ENCODE results near the gene MPPED2. TPM values are rescaled to one million over a fixed set of nuclear protein-coding genes. Genes with fewer than 3 reads are reported as not detected.
A peak's percentile ranks its signal among the peaks of the same experiment; 100 is the strongest.

Gene MPPED2
- total RNA-seq, 1 donor from 2014 or later: 8.9 TPM

DNA sequence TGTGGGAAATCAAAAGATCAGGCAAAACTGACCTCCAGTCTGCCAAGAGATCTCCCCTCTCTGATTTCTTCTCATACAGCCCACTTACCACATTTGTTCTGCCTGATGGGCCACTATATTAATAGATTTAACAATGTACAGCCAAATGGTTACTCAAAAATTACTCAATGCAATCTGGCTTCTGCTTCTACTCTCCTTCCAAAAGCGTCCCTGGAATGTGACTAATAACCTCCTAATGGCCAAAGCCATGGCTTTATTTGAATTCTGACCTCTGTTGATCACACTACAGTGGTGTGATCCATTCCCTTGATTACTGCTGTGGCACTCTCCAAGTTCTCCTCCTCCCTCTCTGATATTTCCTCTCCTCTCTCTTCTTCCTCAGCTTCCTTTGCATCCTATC, 86.2 kb downstream of the MPPED2 start:
- DNase-seq (no peak), ATAC-seq (ENCODE audit: poor library complexity) (no peak)
- intact Hi-C loops (cut with DNase I): no loop called here

DNA sequence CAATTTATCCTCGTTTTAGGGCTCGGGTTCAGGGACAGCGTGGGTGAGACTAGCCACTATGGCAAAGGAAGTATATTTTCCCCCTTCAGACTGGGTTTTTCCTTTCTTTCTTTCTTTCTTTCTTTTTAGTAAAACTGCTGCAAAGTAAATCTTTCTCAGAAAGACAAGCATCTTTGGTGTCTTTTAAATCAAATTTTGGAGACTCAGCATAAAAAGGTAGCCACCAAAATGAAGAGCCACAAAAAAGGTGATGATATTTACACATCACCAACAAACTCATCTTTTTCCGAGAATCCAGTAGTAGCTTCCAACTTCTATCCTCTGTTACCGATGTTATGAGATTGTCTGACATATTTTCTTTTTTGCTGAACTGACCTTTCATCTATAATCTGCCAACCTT, 88.6 kb downstream of the MPPED2 start:
- intact Hi-C loops (cut with DNase I): no loop called here
- ATAC-seq (ENCODE audit: poor library complexity) (no peak), DNase-seq (no peak)

DNA sequence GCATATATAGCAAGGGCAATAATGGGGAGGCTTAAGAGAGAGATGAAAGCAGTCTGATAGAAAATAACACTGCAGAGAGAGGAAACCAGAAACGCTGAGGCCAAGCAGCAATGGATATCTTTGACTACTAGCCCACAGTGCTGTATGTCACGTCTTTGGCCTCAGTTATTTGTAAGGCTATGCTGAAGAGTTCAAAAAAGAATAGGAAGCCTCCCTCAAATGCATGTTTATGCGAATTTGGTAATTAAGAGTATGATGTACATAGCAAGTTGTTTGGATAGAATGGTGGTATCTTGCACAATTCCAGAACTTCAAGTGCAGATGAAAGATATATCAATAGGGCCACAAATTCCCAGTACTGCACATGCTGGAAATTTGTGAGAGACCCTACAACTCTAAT, 89.2 kb downstream of the MPPED2 start:
- intact Hi-C loops (cut with DNase I): no loop called here
- DNase-seq (no peak), ATAC-seq (ENCODE audit: poor library complexity) (no peak)

DNA sequence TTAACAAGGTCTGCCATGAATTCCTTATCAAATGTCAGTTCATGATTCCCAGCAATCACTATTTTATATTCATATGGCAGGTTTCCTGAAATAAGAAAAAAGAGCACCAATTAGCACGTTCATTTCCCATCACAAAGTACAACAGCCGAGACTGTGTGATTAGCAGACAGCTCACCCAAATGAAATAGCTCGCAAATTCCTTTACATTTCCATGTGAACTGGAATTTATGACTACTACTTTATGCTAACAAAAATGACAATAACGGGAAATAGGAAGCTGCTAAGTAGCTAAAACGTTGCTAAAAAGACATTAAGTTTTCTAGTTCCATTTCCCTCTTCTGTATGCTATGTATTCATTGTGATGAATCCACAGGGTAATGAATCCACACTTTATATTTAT, 90.7 kb downstream of the MPPED2 start:
- intact Hi-C loops (cut with DNase I): no loop called here

DNA sequence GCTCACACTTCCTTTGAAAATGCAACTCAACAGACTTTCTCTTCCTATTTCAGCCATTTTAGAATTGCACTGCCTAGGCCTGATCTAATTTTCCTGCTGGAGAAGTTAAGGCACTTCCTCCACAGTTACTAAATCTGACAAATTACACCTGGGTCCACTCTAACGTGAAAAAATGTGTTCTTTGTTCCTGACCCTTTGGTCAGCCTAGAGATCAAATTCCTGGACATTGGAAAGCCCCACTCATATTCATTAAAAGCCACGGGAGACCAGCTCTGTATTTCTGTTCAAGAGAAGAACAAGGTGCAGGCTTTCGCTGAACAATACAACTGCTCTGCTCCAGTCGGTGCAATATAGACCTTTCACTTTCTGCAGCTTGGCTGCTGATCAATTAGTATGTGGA, 96.6 kb downstream of the MPPED2 start:
- ATAC-seq (ENCODE audit: poor library complexity): peak; percentile 19
- DNase-seq: no peak
- intact Hi-C loops (cut with DNase I): no loop called here

More for the DNA sequence above, 90.7 kb downstream of the MPPED2 start:
- ATAC-seq (ENCODE audit: poor library complexity) (no peak), DNase-seq (no peak)

DNA sequence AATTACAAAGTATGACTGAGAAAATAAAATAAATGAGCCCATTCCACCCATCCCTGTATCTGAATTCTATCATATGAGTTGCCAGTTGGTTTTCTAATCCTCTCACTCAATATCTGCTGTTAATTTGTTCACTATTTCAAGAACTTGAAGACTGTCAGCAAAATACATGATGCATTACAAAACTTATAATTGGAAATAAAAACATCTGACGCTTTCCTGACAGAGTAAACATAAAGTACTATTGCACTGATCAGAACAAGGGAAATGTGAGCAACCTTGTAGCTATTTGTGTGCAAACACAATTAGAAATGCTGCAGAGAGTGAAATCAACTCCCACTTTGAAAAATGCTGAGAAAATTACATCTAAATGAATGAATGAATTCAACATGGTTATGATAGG, 97.1 kb downstream of the MPPED2 start:
- no peak for DNase-seq
- ATAC-seq (ENCODE audit: poor library complexity): no peak
- intact Hi-C loops (cut with DNase I): no loop called here

DNA sequence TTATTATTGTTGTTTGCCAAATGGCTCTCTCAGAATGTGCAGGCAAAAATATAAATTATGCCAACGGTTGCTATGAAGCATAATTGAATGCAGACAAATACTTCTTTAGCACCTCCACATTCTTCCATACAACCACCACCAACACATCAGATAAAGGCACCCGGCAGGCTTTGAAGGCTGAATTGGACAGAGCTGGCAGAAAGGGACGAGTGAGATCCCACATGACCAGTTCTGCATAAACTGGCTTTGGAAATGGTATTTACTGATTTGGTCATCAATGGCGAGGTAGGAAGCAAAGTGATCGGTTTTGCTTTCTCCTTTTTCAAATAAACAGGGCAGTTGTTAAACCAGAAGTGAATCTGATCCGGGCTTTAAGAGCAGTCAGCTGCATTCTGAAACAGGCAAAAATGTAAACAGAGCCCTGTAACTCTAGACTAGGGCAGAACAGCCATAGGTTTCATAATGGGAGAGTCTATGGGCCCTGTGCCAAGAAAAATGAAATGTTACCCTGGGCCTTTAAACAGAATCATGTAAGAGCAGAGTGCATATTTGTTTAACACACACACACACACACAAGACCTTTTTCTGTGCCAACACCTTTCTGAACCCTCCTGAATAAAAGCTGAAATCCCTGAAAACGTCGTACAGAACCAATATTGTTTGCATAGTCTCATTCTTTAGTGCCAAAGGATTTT, 97.7 kb downstream of the MPPED2 start:
- no peak for DNase-seq
- intact Hi-C loops (cut with DNase I): no loop called here
- peak; percentile 66 for ATAC-seq (ENCODE audit: poor library complexity)

DNA sequence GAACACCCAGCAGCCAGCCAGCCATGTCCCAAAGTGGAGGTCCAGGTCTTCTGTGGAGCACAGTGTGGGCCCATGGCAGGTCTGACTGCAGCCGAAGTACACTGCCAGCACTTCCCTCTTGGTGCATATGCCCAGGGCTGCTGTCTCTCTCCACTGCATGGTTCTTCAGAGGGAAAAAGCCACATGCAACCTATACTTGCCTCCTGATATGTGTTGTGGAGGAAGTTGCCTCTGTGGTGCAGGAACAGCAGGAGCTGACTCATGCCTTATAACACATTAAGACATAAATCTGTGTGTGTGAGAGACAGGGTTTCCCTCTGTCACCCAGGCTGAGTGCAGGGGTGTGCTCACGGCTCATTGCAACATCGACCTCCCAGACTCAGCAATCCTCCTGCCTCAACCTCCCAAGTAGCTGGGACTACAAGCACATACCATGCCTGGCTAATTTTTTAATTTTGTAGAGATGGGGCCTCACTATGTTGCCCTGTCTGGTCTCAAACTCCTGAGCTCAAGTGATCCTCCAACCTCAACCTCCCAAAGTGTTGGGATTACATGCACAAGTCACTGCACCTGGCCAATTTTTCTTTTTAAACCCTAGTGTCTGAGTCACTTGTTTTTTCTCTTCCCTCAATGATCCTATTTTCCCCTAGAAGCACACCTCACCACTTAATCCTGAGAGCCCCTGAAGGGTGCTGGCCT, 98.8 kb downstream of the MPPED2 start:
- ATAC-seq (ENCODE audit: poor library complexity): peak; percentile 64
- DNase-seq: peak; percentile 42
- intact Hi-C loops (cut with DNase I): no loop called here

DNA sequence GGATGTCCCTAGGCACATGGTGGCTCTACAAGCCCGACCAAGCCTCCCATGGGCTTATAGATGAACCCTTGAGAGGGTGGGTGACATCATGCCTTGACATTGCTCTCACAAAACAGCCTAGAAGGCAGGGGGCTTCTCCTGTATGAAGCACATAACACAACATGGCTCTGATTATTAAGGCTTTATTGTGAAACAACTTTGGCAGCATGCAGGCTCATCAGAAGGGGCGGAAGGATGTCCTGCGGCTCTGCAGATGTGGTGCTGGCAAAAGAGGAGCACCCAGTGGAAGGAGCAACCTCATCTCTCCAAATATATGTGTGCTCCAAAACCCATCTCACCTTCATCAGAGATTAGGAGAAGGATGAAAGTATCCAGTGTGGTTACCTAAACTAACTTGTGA, 100.4 kb downstream of the MPPED2 start:
- intact Hi-C loops (cut with DNase I): no loop called here
- no peak for DNase-seq
- ATAC-seq (ENCODE audit: poor library complexity): no peak

DNA sequence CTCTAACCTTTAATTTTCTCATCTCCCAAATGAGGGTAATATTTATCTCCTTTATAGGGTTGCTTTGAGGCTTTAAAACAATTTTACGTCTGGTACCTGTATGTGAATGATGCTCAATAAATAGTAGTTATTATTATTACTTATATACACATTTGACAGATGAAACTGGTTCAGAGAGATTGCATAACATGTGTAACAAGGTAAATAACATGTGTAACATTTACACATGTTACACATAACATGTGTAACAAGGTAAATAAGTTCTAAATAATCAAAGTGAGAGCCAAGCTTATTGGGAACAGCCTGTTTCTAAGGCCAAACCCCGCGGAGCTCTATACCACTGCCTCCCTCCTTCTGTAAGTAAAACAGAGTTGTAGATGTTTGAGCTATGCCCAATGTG, 100.9 kb downstream of the MPPED2 start:
- DNase-seq (no peak), ATAC-seq (ENCODE audit: poor library complexity) (no peak)
- intact Hi-C loops (cut with DNase I): no loop called here

DNA sequence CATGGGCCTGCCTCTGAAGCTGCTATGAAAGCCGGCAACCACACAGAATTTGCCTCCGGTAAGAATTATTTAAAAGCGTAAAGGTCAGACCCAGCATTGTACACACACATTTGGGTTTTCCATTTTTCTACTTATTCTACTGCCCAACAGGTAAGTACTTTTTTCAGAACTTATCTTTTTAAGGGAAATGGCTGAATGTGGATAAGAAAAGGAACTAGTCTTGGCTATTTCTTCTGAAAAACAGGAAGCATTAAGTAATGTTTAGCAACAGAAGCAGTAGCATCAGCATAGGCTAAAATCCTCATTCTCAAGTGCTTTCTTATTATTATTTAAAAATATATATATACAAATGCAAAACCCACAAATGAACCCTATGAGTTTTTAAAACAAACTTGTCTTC, 103.1 kb downstream of the MPPED2 start:
- ATAC-seq (ENCODE audit: poor library complexity) (no peak), DNase-seq (no peak)
- intact Hi-C loops (cut with DNase I): no loop called here

DNA sequence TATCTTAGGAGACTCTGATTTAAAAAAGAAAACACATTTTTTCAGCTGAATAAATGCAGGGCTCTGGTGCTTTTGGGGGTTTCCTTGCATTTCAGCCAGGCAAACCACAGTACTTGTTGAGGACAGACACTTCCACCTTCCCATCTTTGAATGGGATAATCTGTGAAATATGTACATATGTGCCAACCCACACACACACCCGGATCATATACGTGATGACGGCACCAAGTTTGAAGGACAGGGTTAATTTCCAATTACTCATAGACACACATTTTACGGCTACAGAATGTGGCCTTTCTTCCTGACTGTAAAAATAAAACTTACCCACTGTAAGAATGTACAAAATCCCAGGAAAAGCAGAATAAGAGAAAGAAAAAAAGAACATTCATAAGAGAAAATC, 104.4 kb downstream of the MPPED2 start:
- no peak for DNase-seq
- ATAC-seq (ENCODE audit: poor library complexity): no peak
- intact Hi-C loops (cut with DNase I): no loop called here

DNA sequence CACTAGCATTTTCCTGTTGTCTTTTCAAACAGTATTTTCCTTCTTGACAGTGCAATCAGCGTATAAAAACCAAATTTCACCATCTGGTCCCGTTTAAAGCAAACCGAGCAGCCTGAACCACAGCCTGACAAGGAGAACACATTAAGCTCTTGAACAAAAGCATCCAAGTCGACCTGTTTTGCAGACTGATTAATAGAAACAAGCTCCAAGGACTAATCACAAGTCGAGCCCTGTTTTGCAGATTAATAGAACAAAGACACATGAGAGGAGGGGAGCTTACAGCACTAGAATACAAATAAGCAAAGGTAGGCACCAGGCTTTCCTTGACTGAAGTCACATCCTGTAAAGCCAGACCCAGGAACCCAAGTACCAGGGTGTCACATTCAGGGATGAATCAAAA, 104.8 kb downstream of the MPPED2 start:
- ATAC-seq (ENCODE audit: poor library complexity): no peak
- no peak for DNase-seq
- intact Hi-C loops (cut with DNase I): no loop called here

DNA sequence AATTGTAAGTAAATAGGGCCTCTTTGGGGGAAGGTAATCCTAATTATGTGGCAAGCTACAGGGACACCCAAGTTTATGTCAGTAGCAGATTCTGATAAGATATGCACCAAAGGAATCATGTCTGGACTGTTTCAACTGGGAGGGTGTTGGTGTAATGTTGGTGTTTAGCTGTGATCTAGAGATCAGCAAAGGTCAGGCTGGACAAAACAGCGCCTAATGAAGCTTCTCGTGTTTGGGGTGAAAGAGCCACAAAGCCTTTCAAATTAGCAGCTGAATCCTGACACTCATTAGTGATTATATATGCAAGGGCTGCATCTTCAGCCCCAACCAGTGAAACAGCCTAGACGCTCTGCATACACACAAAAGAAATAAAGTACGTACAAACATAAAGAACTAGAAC, 106.3 kb downstream of the MPPED2 start:
- intact Hi-C loops (cut with DNase I): no loop called here
- DNase-seq: no peak
- ATAC-seq (ENCODE audit: poor library complexity): peak; percentile 55

DNA sequence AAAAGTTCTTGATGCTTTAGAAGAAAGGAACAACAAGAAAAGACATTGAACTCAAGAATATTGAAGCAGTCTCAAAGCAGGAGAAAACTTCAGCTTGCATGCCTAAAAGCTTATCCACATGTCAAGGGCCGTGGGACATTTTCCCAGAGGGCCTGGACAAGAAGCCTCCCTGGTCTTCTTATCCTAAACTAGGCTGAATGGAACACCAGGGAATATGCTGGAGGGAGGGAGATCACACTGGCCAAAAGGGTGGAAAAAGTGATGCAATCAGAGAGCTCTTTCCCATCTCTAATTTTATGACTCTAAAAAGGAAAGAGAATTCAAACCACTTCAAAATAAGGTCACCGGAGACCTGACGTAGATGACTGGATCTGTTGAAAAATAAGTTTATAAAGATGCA, 107.2 kb downstream of the MPPED2 start:
- peak; percentile 73 for DNase-seq
- intact Hi-C loops (cut with DNase I): no loop called here
- peak; percentile 88 for ATAC-seq (ENCODE audit: poor library complexity)

DNA sequence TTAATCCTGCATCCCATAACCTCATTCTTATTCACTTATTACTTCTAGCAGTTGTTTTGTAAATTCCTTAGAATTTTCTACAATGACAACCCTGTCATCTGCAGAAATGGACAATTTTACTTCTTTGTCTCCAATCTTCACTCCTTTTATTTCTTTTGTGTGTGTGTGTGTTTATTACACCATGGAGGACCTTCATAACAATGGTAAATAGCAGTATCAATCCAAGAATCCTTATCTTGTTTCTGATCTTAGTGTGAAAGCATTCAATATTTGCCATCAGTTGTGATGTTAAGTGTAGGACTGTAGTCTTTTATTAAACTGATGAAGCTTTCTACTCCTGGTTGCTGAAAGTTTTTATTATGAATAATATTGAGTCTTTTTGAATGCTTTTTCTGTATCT, 109.1 kb downstream of the MPPED2 start:
- DNase-seq (no peak), ATAC-seq (ENCODE audit: poor library complexity) (no peak)
- intact Hi-C loops (cut with DNase I): no loop called here

DNA sequence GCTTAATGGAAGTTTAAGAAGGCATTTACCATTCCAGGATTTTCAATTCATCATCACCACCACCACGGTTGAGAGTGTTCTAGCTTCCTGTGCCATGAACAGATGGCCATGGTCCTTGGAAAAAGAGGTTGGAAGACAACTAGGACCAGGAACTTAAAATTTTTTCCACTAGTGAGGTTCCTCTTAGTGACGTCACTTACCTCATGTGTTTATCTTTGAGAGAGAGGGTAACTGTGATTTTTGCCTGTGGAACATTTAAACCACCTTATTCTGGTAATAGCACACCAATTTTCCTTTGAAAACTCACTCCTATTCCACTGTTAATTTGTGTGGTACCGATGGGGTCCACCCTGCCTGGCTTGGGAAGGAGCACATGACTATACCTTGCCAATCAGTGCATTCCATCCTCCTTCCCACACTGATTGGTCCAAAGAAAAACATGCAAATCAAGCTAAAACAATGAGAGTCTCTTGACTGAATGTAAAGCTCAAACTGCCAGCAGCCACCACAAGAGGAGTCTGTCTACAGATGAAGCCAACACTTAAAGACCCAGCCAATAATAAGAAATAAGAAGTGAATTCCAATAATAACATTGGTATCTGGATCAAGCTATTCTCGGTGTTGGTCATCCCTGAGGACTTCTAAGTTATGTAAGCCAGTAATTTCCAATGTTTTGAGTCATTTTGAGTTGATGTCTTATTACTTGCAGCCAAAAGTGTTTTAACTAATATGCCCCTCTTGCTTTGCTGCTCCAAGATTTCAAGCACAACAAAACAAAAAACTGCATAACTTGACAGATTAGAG, 111.8 kb downstream of the MPPED2 start:
- ATAC-seq (ENCODE audit: poor library complexity): no peak
- no peak for DNase-seq
- intact Hi-C loops (cut with DNase I): no loop called here

DNA sequence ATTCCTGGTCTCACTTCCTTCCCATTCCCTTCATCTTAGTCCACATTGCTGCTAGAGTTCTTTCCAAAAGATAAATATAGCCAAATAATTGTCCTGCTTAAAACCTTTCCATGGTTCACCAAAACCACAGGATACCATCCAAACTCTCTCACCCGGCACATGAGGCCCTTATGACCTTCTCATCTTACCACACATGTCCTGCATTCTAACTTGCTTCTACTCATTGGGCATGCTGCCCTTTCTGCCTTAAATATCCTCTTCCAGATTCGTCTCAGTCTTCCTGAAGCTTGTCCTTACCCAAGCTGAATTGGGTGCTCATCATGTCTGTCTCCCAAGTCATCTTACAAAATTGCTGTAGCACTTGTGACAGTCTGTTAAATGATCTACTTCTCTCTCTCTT, 114.9 kb downstream of the MPPED2 start:
- ATAC-seq (ENCODE audit: poor library complexity): no peak
- intact Hi-C loops (cut with DNase I): no loop called here

DNA sequence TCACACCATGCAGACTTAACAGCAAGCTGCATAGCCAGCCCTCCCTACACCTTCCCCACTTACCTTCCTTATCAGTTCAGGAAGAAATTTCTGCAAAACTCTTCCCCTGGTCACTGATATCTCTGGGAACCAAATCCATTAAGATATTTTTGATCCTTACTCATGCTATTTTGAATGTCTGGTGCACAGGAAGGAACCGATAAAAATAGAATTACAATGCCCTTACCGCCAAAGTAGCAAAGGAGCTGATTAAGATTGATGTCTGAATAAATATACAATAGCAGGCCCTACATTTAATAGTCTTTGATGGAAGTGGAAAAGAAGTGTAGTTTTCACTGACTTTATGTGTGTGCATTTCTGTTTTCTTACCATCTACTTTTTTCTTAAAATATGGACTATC, 117.3 kb downstream of the MPPED2 start:
- intact Hi-C loops (cut with DNase I): no loop called here
- ATAC-seq (ENCODE audit: poor library complexity) (no peak), DNase-seq (no peak)

More for the DNA sequence above, 114.9 kb downstream of the MPPED2 start:
- no peak for DNase-seq

DNA sequence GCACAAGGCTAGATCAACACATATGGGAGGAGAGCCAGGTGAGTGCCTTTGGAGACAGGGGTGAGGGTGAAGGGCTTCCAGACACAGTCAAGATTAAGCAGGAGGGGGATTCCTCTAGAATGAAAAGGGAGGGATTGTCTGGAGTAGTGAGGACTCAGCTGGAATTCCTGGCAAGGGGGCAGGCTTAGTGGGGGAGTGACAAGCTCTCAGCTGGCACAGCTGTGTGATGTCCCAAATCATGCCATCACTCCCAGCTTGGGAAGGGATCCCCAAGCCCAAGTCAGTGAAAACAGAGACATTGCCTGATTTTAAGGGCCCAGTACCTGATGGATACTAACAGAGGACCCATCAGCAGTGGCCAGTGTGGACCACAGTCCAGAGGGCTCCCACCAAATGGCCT, 119.0 kb downstream of the MPPED2 start:
- ATAC-seq (ENCODE audit: poor library complexity) (no peak), DNase-seq (no peak)
- intact Hi-C loops (cut with DNase I): no loop called here

Data from Right ventricle myocardium superior (tissue), 1 donor.